ENCODE measurements around the gene ZMYM2.

DNA sequence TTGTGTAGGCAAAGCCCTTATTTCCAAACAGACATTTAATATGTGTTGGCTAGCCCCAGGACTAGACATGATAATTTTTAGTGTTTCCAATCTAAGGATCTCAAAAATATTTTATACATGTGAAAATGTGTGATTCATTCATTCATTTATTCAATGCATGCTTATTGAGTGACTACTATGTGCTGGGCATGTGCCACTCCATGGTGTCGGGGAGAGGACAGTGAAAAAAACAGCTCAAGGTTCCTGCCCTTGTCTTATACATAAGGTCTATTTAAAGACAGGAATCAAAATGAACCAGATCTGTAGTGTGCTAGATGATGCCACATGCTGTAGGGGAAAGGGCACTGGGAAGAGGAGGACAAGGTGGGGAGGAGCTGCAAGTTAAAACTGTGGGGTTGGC is 165.8 kb downstream of the ZMYM2 start:
- TF ChIP-seq CTCF (IDR thresholded peaks at IDR 0.05; ENCODE audit: extremely low read depth in 1 of 2, insufficient read depth in 1 of 2, low read depth in 1 of 2, low read length in 2 of 2): no peak
- no peak for TF ChIP-seq POLR2A (IDR thresholded peaks at IDR 0.05; ENCODE audit: low read depth, low read length)
